HCT116 (cell line): ENCODE results near the gene KLHDC3. TPM values are rescaled to one million over a fixed set of nuclear protein-coding genes. Genes with fewer than 3 reads are reported as not detected.

Experiments used
- ATAC-seq: fragments of 200-7000 bp; cut with Tn5 transposase; 2 replicates; pipeline ENCODE4 v1.9.1; 2020; ENCODE audit warnings: mild to moderate bottlenecking, moderate library complexity
- BruUV-seq: library from RNA; stranded (reverse); fragments of 400-500 nt; replicated peaks from 2 replicates; lab custom pipeline; 2021; lab: Mats Ljungman, UMichigan
- CTCF ChIA-PET: fragments of 300-600 bp; sonication (Branson Sonifier 250); formaldehyde crosslinking; loops from one replicate; lab custom pipeline; 2021; ENCODE audit warnings: antibody characterized with exemption; lab: Charles Lee
- POLR2A ChIA-PET: fragments of 300-600, 350-600 bp; sonication (Branson Sonifier 250); formaldehyde crosslinking; loops from one replicate; lab custom pipeline; 2021; ENCODE audit warnings: antibody characterized with exemption; lab: Charles Lee
- RAD21 ChIA-PET, 2 experiments: fragments of 300-600 bp; sonication (Branson Sonifier 250); formaldehyde crosslinking; loops; one replicate each; lab custom pipeline; 2023; ENCODE audit warnings: low total read pairs in 2 of 2; ENCODE audit not compliant: uncharacterized antibody in 2 of 2, unreplicated experiment in 2 of 2, low non-redundant PET in 1 of 2; lab: Charles Lee
- DNase-seq: peaks from one replicate; pipeline ENCODE4 v3.0.0-alpha.2; 2010; ENCODE audit warnings: low read depth, low spot score
- H2AFZ ChIP-seq: fragments of 200-600 bp; shearing (Covaris generic), sonication (generic); 2 replicates; pipeline ENCODE4 v1.6.1; 2017; ENCODE audit warnings: low read depth, mixed run types, mixed read lengths, antibody characterized with exemption, low read length; ENCODE audit not compliant: poor library complexity, severe bottlenecking
- H3K27ac ChIP-seq: 2 replicates; pipeline ENCODE4 v1.5.1; 2012; ENCODE audit warnings: low read depth, low read length
- H3K27me3 ChIP-seq: fragments of 200-600 bp; sonication (generic); 2 replicates; pipeline ENCODE4 v1.6.1; 2016; ENCODE audit warnings: mixed run types, low read length, mixed read lengths; ENCODE audit not compliant: insufficient read depth
- H3K36me3 ChIP-seq, 2 experiments: fragments of 200-500 bp in 1 of 2; fragments of 200-600 bp in 1 of 2; sonication (Bioruptor generic) in 1 of 2; sonication (generic) in 1 of 2; 2 replicates each; pipeline versions ENCODE4 v1.5.1 to v1.6.1; 2014 to 2016; ENCODE audit warnings: low read length in 2 of 2, inconsistent platforms in 1 of 2, mixed read lengths in 1 of 2, mixed run types in 1 of 2; ENCODE audit not compliant: insufficient read depth in 2 of 2, control insufficient read depth in 1 of 2
- H3K4me1 ChIP-seq, 2 experiments: fragments of 200-600 bp in 1 of 2; sonication (generic) in 1 of 2; 2 replicates each; pipeline versions ENCODE4 v1.5.1 to v1.6.1; 2012 to 2017; ENCODE audit warnings: low read length in 2 of 2, inconsistent platforms in 1 of 2, mild to moderate bottlenecking in 1 of 2, mixed read lengths in 1 of 2, mixed run types in 1 of 2, moderate library complexity in 1 of 2; ENCODE audit not compliant: insufficient read depth in 2 of 2, control insufficient read depth in 1 of 2
- H3K4me2 ChIP-seq: fragments of 200-600 bp; sonication (generic); 2 replicates; pipeline ENCODE4 v1.6.1; 2017; ENCODE audit warnings: mixed run types, low read length, mixed read lengths
- H3K4me3 ChIP-seq, 2 experiments: fragments of 200-600 bp in 1 of 2; sonication (generic) in 1 of 2; replicated peaks in 1 of 2; 2 replicates each; pipeline ENCODE4 v1.5.1; 2011 to 2016; ENCODE audit warnings: low read length in 2 of 2, control low read depth in 1 of 2, low read depth in 1 of 2, mild to moderate bottlenecking in 1 of 2, mixed read lengths in 1 of 2, mixed run types in 1 of 2
- H3K79me2 ChIP-seq: fragments of 200-600 bp; sonication (generic); 2 replicates; pipeline ENCODE4 v1.6.1; 2017; ENCODE audit warnings: mild to moderate bottlenecking, mixed run types, low read length, moderate library complexity, mixed read lengths; ENCODE audit not compliant: insufficient read depth
- H3K9ac ChIP-seq: fragments of 200-600 bp; sonication (generic); 2 replicates; pipeline ENCODE4 v1.6.1; 2016; ENCODE audit warnings: low read length, mixed read lengths
- H3K9me2 ChIP-seq: fragments of 200-600 bp; sonication (generic), shearing (Covaris generic); 2 replicates; pipeline ENCODE4 v1.6.1; 2017; ENCODE audit warnings: mixed run types, mild to moderate bottlenecking, moderate library complexity; ENCODE audit not compliant: insufficient read depth
- H3K9me3 ChIP-seq, 2 experiments: fragments of 200-500 bp in 1 of 2; fragments of 200-600 bp in 1 of 2; sonication (Bioruptor generic) in 1 of 2; sonication (generic) in 1 of 2; 2 replicates each; pipeline ENCODE4 v1.6.1; 2014 to 2017; ENCODE audit warnings: low read length in 2 of 2, mixed read lengths in 2 of 2, inconsistent platforms in 1 of 2, low read depth in 1 of 2, mild to moderate bottlenecking in 1 of 2, mixed run types in 1 of 2, moderate library complexity in 1 of 2; ENCODE audit not compliant: control insufficient read depth in 1 of 2, insufficient read depth in 1 of 2
- H4K20me1 ChIP-seq: fragments of 200-600 bp; sonication (generic), shearing (Covaris generic); 2 replicates; pipeline ENCODE4 v1.6.1; 2017; ENCODE audit warnings: mixed run types, mild to moderate bottlenecking, moderate library complexity; ENCODE audit not compliant: insufficient read depth
- ATF3 ChIP-seq: IDR thresholded peaks from 2 replicates; pipeline ENCODE4 v1.6.1; 2012
- CBX3 ChIP-seq: IDR thresholded peaks from 2 replicates; pipeline ENCODE4 v1.6.1; 2012; ENCODE audit warnings: low read depth
- CEBPB ChIP-seq: IDR thresholded peaks from 2 replicates; pipeline ENCODE4 v1.6.1; 2012; ENCODE audit warnings: low read depth
- CTCF ChIP-seq, 3 experiments: fragments of 200-600 bp in 1 of 3; sonication (generic) in 1 of 3; IDR thresholded peaks in 2 of 3; conservative IDR thresholded peaks in 1 of 3; 2 replicates each; pipeline ENCODE4 v1.5.1; 2012 to 2017; ENCODE audit warnings: low read depth in 2 of 3, low read length in 2 of 3, antibody characterized with exemption in 1 of 3, borderline replicate concordance in 1 of 3, control low read depth in 1 of 3, mild to moderate bottlenecking in 1 of 3, mixed read lengths in 1 of 3, mixed run types in 1 of 3, moderate library complexity in 1 of 3; ENCODE audit not compliant: insufficient read depth in 1 of 3
- EGR1 ChIP-seq: IDR thresholded peaks from 2 replicates; pipeline ENCODE4 v1.6.1; 2012; ENCODE audit warnings: low read depth
- ELF1 ChIP-seq: IDR thresholded peaks from 2 replicates; pipeline ENCODE4 v1.6.1; 2012; ENCODE audit warnings: low read depth, borderline replicate concordance
- EZH2phosphoT487 ChIP-seq: fragments of 200-600 bp; IDR thresholded peaks from 2 replicates; pipeline ENCODE4 v1.6.1; 2018; ENCODE audit warnings: antibody characterized with exemption, borderline replicate concordance
- MAX ChIP-seq: IDR thresholded peaks from 2 replicates; pipeline ENCODE4 v1.6.1; 2012
- POLR2A ChIP-seq: IDR thresholded peaks from 2 replicates; pipeline ENCODE4 v1.7.0; 2011; ENCODE audit warnings: borderline replicate concordance; ENCODE audit not compliant: insufficient read depth, insufficient read length; ENCODE audit errors: extremely low read depth
- POLR2AphosphoS5 ChIP-seq: IDR thresholded peaks from 2 replicates; pipeline ENCODE4 v1.6.1; 2011; ENCODE audit warnings: mild to moderate bottlenecking, low read depth, low read length, moderate library complexity
- RAD21 ChIP-seq: IDR thresholded peaks from 2 replicates; pipeline ENCODE4 v1.6.1; 2012; ENCODE audit warnings: low read depth, mild to moderate bottlenecking
- REST ChIP-seq: IDR thresholded peaks from 2 replicates; pipeline ENCODE4 v1.6.1; 2012; ENCODE audit warnings: low read depth
- SIN3A ChIP-seq: IDR thresholded peaks from 2 replicates; pipeline ENCODE4 v1.6.1; 2012; ENCODE audit warnings: low read depth
- SP1 ChIP-seq: IDR thresholded peaks from 2 replicates; pipeline ENCODE4 v1.6.1; 2012; ENCODE audit warnings: low read depth
- SRF ChIP-seq: IDR thresholded peaks from 2 replicates; pipeline ENCODE4 v1.6.1; 2012; ENCODE audit warnings: low read depth
- TCF7L2 ChIP-seq: IDR thresholded peaks from 2 replicates; pipeline ENCODE4 v1.7.0; 2011; ENCODE audit warnings: borderline replicate concordance, inconsistent platforms; ENCODE audit not compliant: insufficient read depth, insufficient read length; ENCODE audit errors: extremely low read depth
- YY1 ChIP-seq: IDR thresholded peaks from 2 replicates; pipeline ENCODE4 v1.6.1; 2011; ENCODE audit warnings: low read length, low read depth, moderate library complexity, mild to moderate bottlenecking; ENCODE audit not compliant: insufficient replicate concordance; ENCODE audit errors: extremely low read depth
- ZBTB33 ChIP-seq: IDR thresholded peaks from 2 replicates; pipeline ENCODE4 v1.6.1; 2011; ENCODE audit warnings: mild to moderate bottlenecking, low read length, moderate library complexity; ENCODE audit not compliant: insufficient replicate concordance; ENCODE audit errors: extremely low read depth
- intact Hi-C: fragments of 100-400 bp; cut with micrococcal nuclease; formaldehyde crosslinking; loops from 2 replicates; pipeline ENCODE4 v1.10.0; 2022
- total RNA-seq: library from RNA; stranded (reverse); gene quantifications from one replicate; pipeline ENCODE4 v1.2.1, GENCODE V29; 2021; ENCODE audit not compliant: unreplicated experiment

The KLHDC3 gene
- total RNA-seq, 1 experiment from 2014 or later: 67.2 TPM

GRCh38 chr6:43033496-43034189, 19.6 kb downstream of the KLHDC3 start:
- DNase-seq: no peak
- Histone ChIP-seq H2AFZ (no peak overlapping the region), H3K9ac (no peak overlapping the region), H3K27me3 (no peaks in the 10 kb centered on the region), H3K79me2 (no peaks in the 10 kb centered on the region), H3K9me2 (no peaks in the 10 kb centered on the region), H3K9me3 (no peaks in the 10 kb centered on the region), H3K27ac (no peak overlapping the region), H3K4me1 (no peaks in the 10 kb centered on the region), H3K4me3 (no peak overlapping the region), H4K20me1 (no peaks in the 10 kb centered on the region), H3K4me2 (no peak overlapping the region), H3K36me3 (peaks cover 21 to 29% of the 10 kb centered on the region in 2 experiments)
- ATAC-seq: no peak
- BruUV-seq: no TSS peak
- CTCF ChIA-PET: interaction anchor here (1.7 kb wide), 1 partner anchor 110 kb away, joined by 7 read pairs; no protein-coding TSS in a partner anchor
- RAD21 ChIA-PET: no interaction called here
- intact Hi-C loops: no loop called here
- no peak for TF ChIP-seq ATF3
- TF ChIP-seq CEBPB: no peak
- TF ChIP-seq CTCF (IDR thresholded peaks at IDR 0.05 in 2 of 3, conservative IDR thresholded peaks at IDR 0.05 in 1 of 3; ENCODE audit: borderline replicate concordance in 1 of 3, insufficient read depth in 1 of 3, low read depth in 2 of 3, low read length in 2 of 3): no peak
- no peak for TF ChIP-seq ELF1
- no peak for TF ChIP-seq EGR1
- no peak for TF ChIP-seq SIN3A
- no peak for TF ChIP-seq POLR2AphosphoS5
- TF ChIP-seq SRF: no peak
- no peak for TF ChIP-seq ZBTB33
- TF ChIP-seq MAX: no peak
- no peak for TF ChIP-seq YY1
- TF ChIP-seq EZH2phosphoT487: no peak
- no peak for TF ChIP-seq TCF7L2
- no peak for TF ChIP-seq SP1
- no peak for TF ChIP-seq POLR2A
- no peak for TF ChIP-seq REST
- TF ChIP-seq CBX3: no peak
- no peak for TF ChIP-seq RAD21
- POLR2A ChIA-PET: interaction anchor here (1.0 to 1.6 kb wide), 2 partner anchors 9 to 13 kb away, joined by 3 to 5 read pairs; no protein-coding TSS in a partner anchor
